ENCODE results near the gene TXNRD2.

The TXNRD2 gene

DNA sequence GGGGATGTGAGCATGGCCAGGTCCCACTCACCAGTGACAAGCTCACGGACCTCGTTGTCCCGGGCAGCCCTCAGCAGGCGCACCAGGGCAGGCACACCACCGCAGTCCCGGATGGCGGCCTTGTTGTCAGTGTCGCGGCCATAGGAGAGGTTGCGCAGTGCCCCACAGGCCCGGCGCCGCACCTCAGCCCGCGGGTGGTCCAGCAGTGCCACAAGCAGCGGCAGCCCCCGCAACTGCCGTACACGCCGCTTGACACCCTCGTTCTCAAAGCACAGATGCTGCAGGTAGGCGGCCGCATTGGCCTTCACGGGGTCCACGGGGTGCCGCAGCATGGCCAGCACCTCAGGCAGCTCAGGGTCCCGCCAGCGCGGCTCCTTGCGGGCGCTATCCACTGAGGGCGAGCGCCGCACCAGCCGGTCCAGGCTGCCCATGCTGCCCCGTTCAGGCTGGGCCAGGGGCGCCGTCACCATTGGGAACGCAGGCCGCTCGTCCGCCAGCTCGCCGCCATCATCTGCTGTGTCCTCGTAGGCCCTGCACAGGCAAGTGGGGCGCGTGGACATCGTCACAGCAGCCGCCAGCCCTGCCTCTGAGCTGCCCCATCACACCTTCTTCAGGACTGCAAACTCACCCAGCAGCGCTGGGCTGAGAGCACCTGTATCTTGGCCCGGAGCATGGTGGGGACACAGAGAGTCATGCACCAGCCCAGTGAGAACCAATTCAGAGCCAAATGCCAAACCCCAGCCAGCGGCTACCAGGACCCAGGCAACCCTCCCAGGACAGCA, 38.3 kb upstream of the TXNRD2 start:
- in situ Hi-C loops (cut with HindIII; ENCODE audit: low sequenced_read_pairs): no loop called here
- no peak for DNase-seq (ENCODE audit: low read depth)
- H3K4me3 ChIP-seq (ENCODE audit: low read depth, low read length): no peak overlapping the region
- TF ChIP-seq, protein P1, sequence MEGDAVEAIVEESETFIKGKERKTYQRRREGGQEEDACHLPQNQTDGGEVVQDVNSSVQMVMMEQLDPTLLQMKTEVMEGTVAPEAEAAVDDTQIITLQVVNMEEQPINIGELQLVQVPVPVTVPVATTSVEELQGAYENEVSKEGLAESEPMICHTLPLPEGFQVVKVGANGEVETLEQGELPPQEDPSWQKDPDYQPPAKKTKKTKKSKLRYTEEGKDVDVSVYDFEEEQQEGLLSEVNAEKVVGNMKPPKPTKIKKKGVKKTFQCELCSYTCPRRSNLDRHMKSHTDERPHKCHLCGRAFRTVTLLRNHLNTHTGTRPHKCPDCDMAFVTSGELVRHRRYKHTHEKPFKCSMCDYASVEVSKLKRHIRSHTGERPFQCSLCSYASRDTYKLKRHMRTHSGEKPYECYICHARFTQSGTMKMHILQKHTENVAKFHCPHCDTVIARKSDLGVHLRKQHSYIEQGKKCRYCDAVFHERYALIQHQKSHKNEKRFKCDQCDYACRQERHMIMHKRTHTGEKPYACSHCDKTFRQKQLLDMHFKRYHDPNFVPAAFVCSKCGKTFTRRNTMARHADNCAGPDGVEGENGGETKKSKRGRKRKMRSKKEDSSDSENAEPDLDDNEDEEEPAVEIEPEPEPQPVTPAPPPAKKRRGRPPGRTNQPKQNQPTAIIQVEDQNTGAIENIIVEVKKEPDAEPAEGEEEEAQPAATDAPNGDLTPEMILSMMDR (IDR thresholded peaks at IDR 0.05; ENCODE audit: low read depth, low read length, missing control alignments): no peak

DNA sequence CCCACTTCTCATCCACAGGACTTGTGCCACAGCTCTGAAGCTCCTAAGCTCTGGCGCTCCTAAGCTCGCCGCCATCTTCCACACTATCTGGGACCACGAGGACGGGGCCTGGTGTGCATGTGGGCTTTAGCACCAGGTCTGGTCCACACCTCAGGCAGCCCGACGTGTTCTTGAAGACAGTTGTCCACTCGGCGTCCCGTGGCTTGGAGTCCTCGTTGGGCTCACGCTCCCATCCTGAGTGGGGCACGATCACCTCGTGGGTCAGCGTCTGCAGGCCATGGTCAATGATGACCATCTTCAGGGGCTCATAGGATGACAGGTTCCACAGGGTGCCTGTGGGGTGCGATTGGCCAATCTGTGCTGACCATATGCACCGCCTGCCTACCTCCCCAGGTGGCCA, 37.1 kb upstream of the TXNRD2 start:
- no peak overlapping the region for H3K4me3 ChIP-seq (ENCODE audit: low read depth, low read length)
- TF ChIP-seq, protein P1 (IDR thresholded peaks at IDR 0.05; ENCODE audit: low read depth, low read length, missing control alignments): no peak
- in situ Hi-C loops (cut with HindIII; ENCODE audit: low sequenced_read_pairs): no loop called here
- DNase-seq (ENCODE audit: low read depth): no peak

DNA sequence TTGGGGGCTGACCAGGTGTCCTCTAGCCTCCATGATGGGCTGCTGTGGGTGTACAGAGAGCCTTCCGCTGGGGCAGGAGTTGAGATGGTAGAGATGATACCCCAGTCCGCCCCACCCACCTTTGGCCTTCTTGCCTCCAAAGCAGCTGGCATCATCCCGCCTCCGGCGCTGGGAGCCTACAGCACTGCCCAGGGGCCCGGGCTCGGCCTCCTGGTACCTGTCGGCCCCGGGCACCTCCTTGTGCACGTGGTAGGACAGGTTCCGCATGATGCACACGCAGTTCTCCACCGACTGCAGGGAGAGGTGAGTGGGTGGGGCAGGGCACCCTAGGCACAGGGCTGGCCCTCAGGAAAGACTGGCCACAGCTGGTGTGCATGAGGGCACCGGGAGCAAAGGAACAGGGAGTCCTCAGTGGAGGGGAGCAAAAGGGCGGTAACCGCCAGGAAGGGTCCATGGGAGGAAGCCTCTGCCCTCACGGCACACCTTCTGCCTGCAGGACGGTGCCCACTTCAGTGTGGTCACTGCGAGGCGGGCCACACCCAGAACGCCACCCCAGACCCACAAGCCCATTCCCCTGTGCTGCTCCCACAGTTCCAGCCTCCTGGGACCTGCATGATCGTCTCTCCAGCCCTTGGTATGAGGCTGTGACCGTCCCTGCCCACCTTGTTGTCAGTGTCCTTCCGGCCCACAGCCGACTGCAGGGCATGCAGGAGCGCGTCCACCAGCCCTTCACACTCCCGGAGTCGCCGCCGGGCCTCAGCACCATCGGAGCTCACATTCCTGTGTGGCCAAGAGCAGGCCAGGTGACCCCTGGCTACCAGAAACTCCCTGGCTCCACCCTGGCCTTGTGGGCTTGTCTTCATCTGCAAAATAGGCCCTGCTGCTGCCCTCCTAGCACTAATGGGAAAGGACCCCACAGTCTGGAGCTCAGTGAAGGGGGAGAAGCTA, 36.0 kb upstream of the TXNRD2 start:
- DNase-seq (ENCODE audit: low read depth): no peak
- H3K4me3 ChIP-seq (ENCODE audit: low read depth, low read length): no peak overlapping the region
- in situ Hi-C loops (cut with HindIII; ENCODE audit: low sequenced_read_pairs): no loop called here
- TF ChIP-seq, protein P1 (IDR thresholded peaks at IDR 0.05; ENCODE audit: low read depth, low read length, missing control alignments): no peak

DNA sequence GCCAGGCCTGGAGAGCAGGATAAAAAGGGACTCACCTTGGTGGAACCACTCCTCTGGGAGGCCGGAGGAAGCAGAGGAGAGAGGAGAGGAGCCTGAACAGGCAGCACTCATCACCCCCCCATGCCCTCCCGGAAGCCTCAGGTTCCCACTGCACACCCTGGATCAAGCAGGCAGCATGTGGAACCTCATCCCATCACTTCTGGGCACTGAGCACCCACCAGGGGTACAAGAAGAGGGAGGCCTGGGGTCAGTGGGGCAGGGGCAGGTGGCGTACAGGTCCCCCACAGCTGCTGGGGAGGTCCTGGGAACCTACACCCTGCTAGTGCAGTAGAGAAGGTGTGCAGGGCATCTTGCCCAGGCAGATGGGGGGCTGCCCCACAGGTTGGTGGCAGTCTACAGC, 35.1 kb upstream of the TXNRD2 start:
- in situ Hi-C loops (cut with HindIII; ENCODE audit: low sequenced_read_pairs): no loop called here
- no peak for DNase-seq (ENCODE audit: low read depth)
- no peak overlapping the region for H3K4me3 ChIP-seq (ENCODE audit: low read depth, low read length)
- TF ChIP-seq, protein P1 (IDR thresholded peaks at IDR 0.05; ENCODE audit: low read depth, low read length, missing control alignments): no peak

DNA sequence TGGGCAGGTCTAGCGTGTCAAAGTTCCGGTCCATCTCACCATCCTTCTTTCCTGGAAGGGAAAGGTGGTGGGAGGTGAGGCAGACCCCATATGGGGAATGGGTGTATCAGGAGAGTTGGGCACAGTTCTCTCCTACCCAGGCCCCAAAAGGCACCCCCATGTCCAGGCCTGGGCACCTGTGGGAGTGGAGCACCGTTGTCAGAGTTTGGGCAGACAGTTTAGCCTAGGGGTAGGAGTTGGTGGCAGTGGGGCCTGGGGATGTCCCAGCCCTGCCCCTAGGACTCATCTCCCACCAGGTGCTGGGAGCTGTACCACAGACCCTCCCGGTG, 34.1 kb upstream of the TXNRD2 start:
- H3K4me3 ChIP-seq (ENCODE audit: low read depth, low read length): no peak overlapping the region
- TF ChIP-seq, protein P1 (IDR thresholded peaks at IDR 0.05; ENCODE audit: low read depth, low read length, missing control alignments): no peak
- in situ Hi-C loops (cut with HindIII; ENCODE audit: low sequenced_read_pairs): no loop called here
- DNase-seq (ENCODE audit: low read depth): no peak

DNA sequence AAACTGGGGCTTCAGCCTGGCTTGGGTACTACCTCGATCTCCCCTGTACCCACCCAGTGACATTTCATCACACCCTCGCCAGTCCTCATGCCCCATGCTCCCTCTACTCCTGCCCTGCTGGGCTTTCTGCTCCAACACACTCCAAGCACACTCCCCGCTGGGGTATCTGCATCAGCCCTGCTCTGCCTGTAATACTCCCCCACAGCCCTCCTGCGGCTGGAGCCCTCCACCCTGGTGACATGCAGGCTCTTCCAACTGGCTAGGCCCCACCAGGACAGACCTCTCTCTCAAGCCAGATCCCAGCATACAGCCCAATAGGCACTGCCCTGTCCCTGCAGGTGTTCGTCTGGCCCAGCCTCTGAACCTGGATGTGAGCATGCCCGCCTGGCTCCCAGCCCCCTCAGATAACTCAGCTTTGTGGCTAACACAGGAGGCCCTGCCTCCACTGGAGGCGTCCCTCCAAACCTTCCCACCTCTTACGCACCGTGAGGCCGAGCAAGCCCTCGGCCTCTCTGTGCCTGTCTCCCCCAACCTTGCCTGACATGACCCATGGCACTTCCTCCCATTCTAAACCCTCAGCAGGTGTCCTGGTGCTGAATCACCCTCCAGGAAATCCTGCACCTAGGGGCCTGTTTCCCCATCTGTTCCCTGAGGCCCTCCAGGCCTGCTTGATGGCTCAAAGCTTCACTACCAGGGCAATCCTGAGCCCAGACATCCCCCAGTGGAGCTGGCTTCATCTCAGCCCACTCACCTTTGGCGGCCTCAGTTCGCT, 33.5 kb upstream of the TXNRD2 start:
- in situ Hi-C loops (cut with HindIII; ENCODE audit: low sequenced_read_pairs): loop anchor here (5.0 kb wide), 1 partner anchor 47 kb away; the partner anchor contains the start of gene TANGO2
- H3K4me3 ChIP-seq (ENCODE audit: low read depth, low read length): no peak overlapping the region
- TF ChIP-seq, protein P1 (IDR thresholded peaks at IDR 0.05; ENCODE audit: low read depth, low read length, missing control alignments): no peak
- no peak for DNase-seq (ENCODE audit: low read depth)
